Liver (tissue), 9 donors: ENCODE results near the gene E2F3. TPM values are rescaled to one million over a fixed set of nuclear protein-coding genes. Genes with fewer than 3 reads are reported as not detected.
"Not testable (repeated sequence)": the region's sequence is repeated elsewhere in the genome, so short reads cannot be mapped to it uniquely, and the experiment has no call there.

Source experiments
- DNase-seq: peaks from one replicate; pipeline ENCODE4 v3.0.0-alpha.2; 2017; ENCODE audit warnings: low spot score
- H3K27ac ChIP-seq, 2 donors: one replicate each; pipeline ENCODE4 v1.7.0; 2013; ENCODE audit warnings: inconsistent platforms in 2 of 2, low read length in 2 of 2, control low read depth in 1 of 2, low read depth in 1 of 2, mild to moderate bottlenecking in 1 of 2
- H3K27me3 ChIP-seq, 4 donors: one replicate each; pipeline versions ENCODE4 v1.6.1 to v1.7.0; 2013; ENCODE audit warnings: low read length in 3 of 4, inconsistent platforms in 1 of 4, mild to moderate bottlenecking in 1 of 4, moderate library complexity in 1 of 4; ENCODE audit not compliant: control insufficient read depth in 4 of 4, insufficient read depth in 4 of 4
- H3K36me3 ChIP-seq, 4 donors: one replicate each; pipeline versions ENCODE4 v1.6.1 to v1.7.0; 2013; ENCODE audit warnings: low read length in 3 of 4, mild to moderate bottlenecking in 3 of 4, low read depth in 1 of 4, moderate library complexity in 1 of 4; ENCODE audit not compliant: control insufficient read depth in 4 of 4, insufficient read depth in 3 of 4
- H3K4me1 ChIP-seq, 4 donors: one replicate each; pipeline versions ENCODE4 v1.6.1 to v1.7.0; 2013; ENCODE audit warnings: low read length in 3 of 4, mild to moderate bottlenecking in 3 of 4, moderate library complexity in 1 of 4; ENCODE audit not compliant: control insufficient read depth in 4 of 4, insufficient read depth in 4 of 4
- H3K4me3 ChIP-seq, 3 donors: one replicate each; pipeline versions ENCODE4 v1.6.1 to v1.7.0; 2013; ENCODE audit warnings: low read length in 3 of 3, control low read depth in 1 of 3, low read depth in 1 of 3, mild to moderate bottlenecking in 1 of 3
- H3K9ac ChIP-seq, 2 donors: one replicate each; pipeline ENCODE4 v1.7.0; 2013; ENCODE audit warnings: low read length in 2 of 2, mild to moderate bottlenecking in 2 of 2, moderate library complexity in 2 of 2, control low read depth in 1 of 2, low read depth in 1 of 2
- H3K9me3 ChIP-seq, 4 donors: one replicate each; pipeline versions ENCODE4 v1.6.1 to v1.7.0; 2013; ENCODE audit warnings: low read length in 3 of 4; ENCODE audit not compliant: control insufficient read depth in 4 of 4
- EGR1 ChIP-seq, 2 donors: IDR thresholded peaks; 2 replicates each; pipeline ENCODE4 v1.6.1; 2016 to 2018; ENCODE audit warnings: antibody characterized with exemption in 2 of 2, low read depth in 2 of 2
- FOXA1 ChIP-seq: IDR thresholded peaks from 2 replicates; pipeline ENCODE4 v1.6.1; 2016; ENCODE audit warnings: antibody characterized with exemption
- GABPA ChIP-seq, 2 donors: IDR thresholded peaks in 1 of 2; conservative IDR thresholded peaks in 1 of 2; 2 replicates each; pipeline ENCODE4 v1.6.1; 2016; ENCODE audit warnings: antibody characterized with exemption in 2 of 2, mild to moderate bottlenecking in 1 of 2, moderate library complexity in 1 of 2
- HNF4A ChIP-seq, 2 donors: conservative IDR thresholded peaks; 2 replicates each; pipeline ENCODE4 v1.6.1; 2016; ENCODE audit warnings: antibody characterized with exemption in 2 of 2, mild to moderate bottlenecking in 2 of 2
- HNF4G ChIP-seq: IDR thresholded peaks from 2 replicates; pipeline ENCODE4 v1.6.1; 2016; ENCODE audit warnings: antibody characterized with exemption
- JUND ChIP-seq, 2 donors: IDR thresholded peaks; 2 replicates each; pipeline ENCODE4 v1.6.1; 2016; ENCODE audit warnings: antibody characterized with exemption in 2 of 2
- NR2F2 ChIP-seq: IDR thresholded peaks from 2 replicates; pipeline ENCODE4 v1.6.1; 2016; ENCODE audit warnings: antibody characterized with exemption
- RXRA ChIP-seq, 2 donors: IDR thresholded peaks; 2 replicates each; pipeline ENCODE4 v1.6.1; 2017 to 2018; ENCODE audit warnings: antibody characterized with exemption in 2 of 2, mild to moderate bottlenecking in 1 of 2
- SP1 ChIP-seq: IDR thresholded peaks from 2 replicates; pipeline ENCODE4 v1.6.1; 2018; ENCODE audit warnings: antibody characterized with exemption, mild to moderate bottlenecking
- TAF1 ChIP-seq: conservative IDR thresholded peaks from 2 replicates; pipeline ENCODE4 v1.6.1; 2016; ENCODE audit warnings: antibody characterized with exemption, mild to moderate bottlenecking
- YY1 ChIP-seq: IDR thresholded peaks from 2 replicates; pipeline ENCODE4 v1.6.1; 2016; ENCODE audit warnings: antibody characterized with exemption, mild to moderate bottlenecking
- ZBTB33 ChIP-seq: IDR thresholded peaks from 2 replicates; pipeline ENCODE4 v1.6.1; 2016; ENCODE audit warnings: antibody characterized with exemption
- WGBS: extraction: QIAGEN DNeasy Blood & Tissue Kit; methylation state at CpG from one replicate; pipeline ENCODE4 v1.1.7; 2013; 5-methylcytosine and 5-hydroxymethylcytosine counted together
- polyA plus RNA-seq, 2 donors: library from polyadenylated mRNA; stranded (reverse) in 1 of 2; unstranded in 1 of 2; fragments of 200-250 nt in 1 of 2; fragments of >200 nt in 1 of 2; fragmentation: Nextera tagmentation in 1 of 2; extraction: Ambion mirVana in 1 of 2; gene quantifications; one replicate each; pipeline versions ENCODE4 v1.2.1 to v1.2.3, GENCODE V29; 2013 to 2015
- total RNA-seq, 2 donors: library from RNA; depleted of rRNA; stranded (reverse); fragments of >200 nt; gene quantifications; one replicate each; pipeline ENCODE4 v1.2.3, GENCODE V29; 2014
- TF ChIP-seq, protein P1 (sequence below): IDR thresholded peaks from 2 replicates; pipeline ENCODE4 v1.6.1; 2016; ENCODE audit warnings: antibody characterized with exemption, mild to moderate bottlenecking
- TF ChIP-seq, protein P2 (sequence below): IDR thresholded peaks from 2 replicates; pipeline ENCODE4 v1.6.1; 2016; ENCODE audit warnings: antibody characterized with exemption
- TF ChIP-seq, protein P3 (sequence below): fragments of 150-350 bp; IDR thresholded peaks from 2 replicates; pipeline ENCODE4 v1.5.1; 2017; ENCODE audit warnings: improper control_type of control experiment, low read depth, low read length; ENCODE audit not compliant: missing input control
- donor health status: healthy.
- donor health status: healthy.
- donor health status: healthy.
- donor health status: healthy.
- donor health status: healthy.

Gene E2F3
- total and polyA plus RNA-seq, 4 donors: 1.4 to 5.0 (median 1.9) TPM

DNA sequence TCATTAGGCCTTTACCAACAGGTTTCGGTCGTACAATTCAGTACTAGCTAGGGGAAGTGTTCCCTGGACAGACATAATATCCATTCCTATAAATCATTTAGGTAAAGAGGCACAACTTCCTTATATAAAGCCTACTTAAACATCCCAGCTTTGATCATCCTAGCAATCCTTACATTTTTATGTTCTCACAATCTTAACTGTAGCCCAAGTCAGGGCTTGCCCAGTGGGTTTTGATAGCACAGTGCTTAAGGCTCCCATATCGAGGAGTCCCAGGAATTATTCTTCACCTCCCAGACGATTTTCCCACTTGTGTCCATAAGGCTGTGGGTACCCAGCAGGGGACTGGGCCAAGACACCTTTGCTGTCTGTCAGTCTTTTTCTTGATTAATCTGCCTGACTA lies 63.2 kb downstream of the E2F3 start (continued):
- no peak for TF ChIP-seq YY1
- no peak for TF ChIP-seq FOXA1
- no peak for TF ChIP-seq GABPA (IDR thresholded peaks at IDR 0.05 in 1 of 2, conservative IDR thresholded peaks at IDR 0.05 in 1 of 2)
- no peak for TF ChIP-seq HNF4G

GRCh38 chr6:20465616-20466015 lies 63.9 kb downstream of the E2F3 start:
- H3K4me1 ChIP-seq, H3K9ac ChIP-seq, H3K4me3 ChIP-seq, H3K27me3 ChIP-seq, H3K27ac ChIP-seq, H3K9me3 ChIP-seq, H3K36me3 ChIP-seq, DNase-seq: not testable (repeated sequence)
- 97% methylated on average over 4 of the region's 4 CpGs for WGBS

GRCh38 chr6:20467437-20467836 lies 65.8 kb downstream of the E2F3 start:
- Histone ChIP-seq H3K9ac (no peak overlapping the region), H3K27ac (no peak overlapping the region), H3K27me3 (no peaks in the 10 kb centered on the region), H3K4me3 (no peak overlapping the region), H3K9me3 (no peaks in the 10 kb centered on the region), H3K4me1 (no peaks in the 10 kb centered on the region), H3K36me3 (no peaks in the 10 kb centered on the region)
- no peak for TF ChIP-seq TAF1
- TF ChIP-seq JUND (IDR thresholded peaks at IDR 0.05): no peak
- TF ChIP-seq HNF4A (conservative IDR thresholded peaks at IDR 0.05): no peak
- TF ChIP-seq, protein P1, sequence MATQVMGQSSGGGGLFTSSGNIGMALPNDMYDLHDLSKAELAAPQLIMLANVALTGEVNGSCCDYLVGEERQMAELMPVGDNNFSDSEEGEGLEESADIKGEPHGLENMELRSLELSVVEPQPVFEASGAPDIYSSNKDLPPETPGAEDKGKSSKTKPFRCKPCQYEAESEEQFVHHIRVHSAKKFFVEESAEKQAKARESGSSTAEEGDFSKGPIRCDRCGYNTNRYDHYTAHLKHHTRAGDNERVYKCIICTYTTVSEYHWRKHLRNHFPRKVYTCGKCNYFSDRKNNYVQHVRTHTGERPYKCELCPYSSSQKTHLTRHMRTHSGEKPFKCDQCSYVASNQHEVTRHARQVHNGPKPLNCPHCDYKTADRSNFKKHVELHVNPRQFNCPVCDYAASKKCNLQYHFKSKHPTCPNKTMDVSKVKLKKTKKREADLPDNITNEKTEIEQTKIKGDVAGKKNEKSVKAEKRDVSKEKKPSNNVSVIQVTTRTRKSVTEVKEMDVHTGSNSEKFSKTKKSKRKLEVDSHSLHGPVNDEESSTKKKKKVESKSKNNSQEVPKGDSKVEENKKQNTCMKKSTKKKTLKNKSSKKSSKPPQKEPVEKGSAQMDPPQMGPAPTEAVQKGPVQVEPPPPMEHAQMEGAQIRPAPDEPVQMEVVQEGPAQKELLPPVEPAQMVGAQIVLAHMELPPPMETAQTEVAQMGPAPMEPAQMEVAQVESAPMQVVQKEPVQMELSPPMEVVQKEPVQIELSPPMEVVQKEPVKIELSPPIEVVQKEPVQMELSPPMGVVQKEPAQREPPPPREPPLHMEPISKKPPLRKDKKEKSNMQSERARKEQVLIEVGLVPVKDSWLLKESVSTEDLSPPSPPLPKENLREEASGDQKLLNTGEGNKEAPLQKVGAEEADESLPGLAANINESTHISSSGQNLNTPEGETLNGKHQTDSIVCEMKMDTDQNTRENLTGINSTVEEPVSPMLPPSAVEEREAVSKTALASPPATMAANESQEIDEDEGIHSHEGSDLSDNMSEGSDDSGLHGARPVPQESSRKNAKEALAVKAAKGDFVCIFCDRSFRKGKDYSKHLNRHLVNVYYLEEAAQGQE: no peak
- no peak for DNase-seq
- 93% methylated on average over 4 of the region's 4 CpGs for WGBS

DNA sequence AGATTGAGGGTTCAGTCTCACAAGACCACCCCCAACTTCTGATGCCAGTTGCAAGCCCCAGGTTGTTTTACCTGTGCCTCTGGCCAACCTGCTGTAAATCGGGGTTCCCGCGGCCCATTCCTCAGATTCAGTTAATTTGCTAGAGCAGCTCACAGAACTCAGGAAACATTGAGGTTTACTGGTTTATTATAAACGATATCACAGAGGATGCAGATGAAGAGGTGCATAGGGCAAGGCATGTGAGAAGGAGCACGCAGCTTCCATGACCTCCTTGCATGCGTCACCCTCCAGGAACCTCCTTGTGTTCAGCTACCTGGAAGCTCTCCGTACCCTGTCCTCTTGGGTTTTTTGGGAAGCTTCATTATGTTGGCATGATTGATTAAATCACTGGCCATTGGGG lies 66.5 kb downstream of the E2F3 start:
- Histone ChIP-seq H3K27ac (no peak overlapping the region), H3K9ac (no peak overlapping the region), H3K9me3 (no peaks in the 10 kb centered on the region), H3K36me3 (no peaks in the 10 kb centered on the region), H3K4me1 (no peaks in the 10 kb centered on the region), H3K4me3 (no peak overlapping the region), H3K27me3 (no peaks in the 10 kb centered on the region)
- DNase-seq: no peak
- TF ChIP-seq GABPA (IDR thresholded peaks at IDR 0.05 in 1 of 2, conservative IDR thresholded peaks at IDR 0.05 in 1 of 2) (no peak), HNF4A (conservative IDR thresholded peaks at IDR 0.05) (no peak), RXRA (IDR thresholded peaks at IDR 0.05) (no peak), NR2F2 (no peak), HNF4G (no peak), TAF1 (no peak), EGR1 (IDR thresholded peaks at IDR 0.05; ENCODE audit: low read depth in 2 of 2) (no peak), FOXA1 (no peak), SP1 (no peak), ZBTB33 (no peak), YY1 (no peak)
- TF ChIP-seq, protein P2, sequence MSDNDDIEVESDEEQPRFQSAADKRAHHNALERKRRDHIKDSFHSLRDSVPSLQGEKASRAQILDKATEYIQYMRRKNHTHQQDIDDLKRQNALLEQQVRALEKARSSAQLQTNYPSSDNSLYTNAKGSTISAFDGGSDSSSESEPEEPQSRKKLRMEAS: no peak
- TF ChIP-seq, protein P3, sequence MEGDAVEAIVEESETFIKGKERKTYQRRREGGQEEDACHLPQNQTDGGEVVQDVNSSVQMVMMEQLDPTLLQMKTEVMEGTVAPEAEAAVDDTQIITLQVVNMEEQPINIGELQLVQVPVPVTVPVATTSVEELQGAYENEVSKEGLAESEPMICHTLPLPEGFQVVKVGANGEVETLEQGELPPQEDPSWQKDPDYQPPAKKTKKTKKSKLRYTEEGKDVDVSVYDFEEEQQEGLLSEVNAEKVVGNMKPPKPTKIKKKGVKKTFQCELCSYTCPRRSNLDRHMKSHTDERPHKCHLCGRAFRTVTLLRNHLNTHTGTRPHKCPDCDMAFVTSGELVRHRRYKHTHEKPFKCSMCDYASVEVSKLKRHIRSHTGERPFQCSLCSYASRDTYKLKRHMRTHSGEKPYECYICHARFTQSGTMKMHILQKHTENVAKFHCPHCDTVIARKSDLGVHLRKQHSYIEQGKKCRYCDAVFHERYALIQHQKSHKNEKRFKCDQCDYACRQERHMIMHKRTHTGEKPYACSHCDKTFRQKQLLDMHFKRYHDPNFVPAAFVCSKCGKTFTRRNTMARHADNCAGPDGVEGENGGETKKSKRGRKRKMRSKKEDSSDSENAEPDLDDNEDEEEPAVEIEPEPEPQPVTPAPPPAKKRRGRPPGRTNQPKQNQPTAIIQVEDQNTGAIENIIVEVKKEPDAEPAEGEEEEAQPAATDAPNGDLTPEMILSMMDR: no peak
- TF ChIP-seq, protein P1: no peak
- 88% methylated on average over 7 of the region's 7 CpGs for WGBS
